Measurements from ENCODE around the gene KLK6.

KLK6 gene

GRCh38 chr19:50910722-50911121, 58.7 kb downstream of the KLK6 start:
- DNase-seq (ENCODE audit: low read depth in 2 of 2) = no peak

- DNase-seq (ENCODE audit: low read depth in 2 of 2) = no peak
Observed at GRCh38 chr19:50909240-50910070, 59.9 kb downstream of the KLK6 start.
